HG03432 (cell line): ENCODE data around the gene CMTM6.

ENCODE experiments used
- ATAC-seq: cut with Tn5 transposase; IDR thresholded peaks from one replicate; pipeline ENCODE4 v1.9.1; 2021; ENCODE audit warnings: mild to moderate bottlenecking, moderate library complexity; ENCODE audit not compliant: unreplicated experiment

The CMTM6 gene

GRCh38 chr3:32448686-32449474 is 53.8 kb downstream of the CMTM6 start:
- ATAC-seq = no peak

GRCh38 chr3:32447865-32448400 is 54.7 kb downstream of the CMTM6 start:
- no peak for ATAC-seq

- no peak for ATAC-seq
Measured at GRCh38 chr3:32443478-32443877, 59.2 kb downstream of the CMTM6 start.

DNA sequence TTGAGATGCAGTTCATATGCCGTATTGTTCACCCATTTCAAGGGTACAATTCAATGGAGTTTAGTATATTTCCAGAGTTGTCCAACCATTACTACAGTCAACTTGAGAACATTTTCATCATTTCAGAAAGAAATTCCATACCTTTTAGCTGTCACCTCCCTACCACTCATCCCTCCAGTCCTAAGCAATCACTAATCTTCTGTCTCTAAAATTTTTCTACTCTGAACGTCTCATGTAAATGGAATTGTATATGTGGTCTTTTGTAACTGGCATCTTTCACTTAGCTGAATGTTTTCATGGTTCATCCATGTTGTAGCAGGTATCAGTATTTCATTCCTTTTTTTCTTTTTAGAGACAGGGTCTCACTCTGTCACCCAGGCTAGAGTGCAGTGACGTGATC is 59.9 kb downstream of the CMTM6 start:
- ATAC-seq = no peak

GRCh38 chr3:32440611-32441350 is 61.9 kb downstream of the CMTM6 start:
- no peak for ATAC-seq

DNA sequence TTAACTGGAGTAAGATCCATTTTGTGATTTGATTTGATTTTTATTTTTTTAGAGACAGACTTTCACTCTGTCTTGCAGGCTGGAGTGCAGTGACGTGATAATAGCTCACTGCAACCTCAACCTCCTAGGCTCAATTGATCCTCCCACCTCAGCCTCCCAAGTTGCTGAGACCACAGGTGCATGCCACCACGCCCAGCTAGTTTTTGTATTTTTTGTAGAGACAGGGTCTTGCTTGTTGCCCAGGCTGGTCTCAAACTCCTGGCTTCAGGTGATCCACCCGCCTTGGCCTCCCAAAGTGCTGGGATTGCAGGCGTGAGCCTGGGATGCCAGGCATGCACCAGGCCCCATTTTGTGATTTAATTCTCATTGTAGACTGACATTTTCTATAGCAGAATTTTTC is 63.2 kb downstream of the CMTM6 start:
- ATAC-seq = peak; percentile 32

DNA sequence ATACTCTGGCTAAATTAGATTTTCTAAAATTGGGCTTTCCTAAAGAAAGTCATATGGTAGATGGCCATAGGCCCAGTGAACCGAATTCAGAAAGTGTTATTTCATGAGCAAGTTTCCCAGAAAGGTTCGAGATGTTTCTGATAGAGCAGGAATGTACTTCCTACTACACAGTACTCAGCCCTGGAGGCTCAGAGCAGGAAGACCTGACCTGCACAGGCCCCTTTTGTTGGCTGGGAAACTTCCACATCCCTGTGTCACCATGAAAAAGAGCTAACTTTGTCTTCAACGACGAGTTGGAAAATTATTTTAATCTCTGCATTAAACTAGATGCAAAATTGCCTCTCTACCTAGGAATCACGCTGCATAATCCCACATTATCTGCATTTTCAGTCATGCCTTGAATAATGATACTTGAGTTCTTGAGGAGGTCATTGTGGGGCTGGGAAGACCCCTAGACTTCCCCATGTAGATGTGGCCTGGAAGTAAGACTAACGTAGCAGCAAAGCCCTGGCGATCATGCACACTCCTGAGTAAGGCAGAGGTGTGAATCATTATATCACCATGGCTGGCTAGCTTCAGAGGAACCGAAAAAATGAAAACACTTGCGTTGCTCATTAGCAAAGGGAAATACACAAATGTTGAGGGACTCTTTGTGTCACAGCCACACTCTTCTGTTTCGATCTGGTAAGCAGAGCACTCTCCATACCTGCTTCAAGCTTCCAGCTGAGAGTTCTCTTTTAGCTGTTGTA is 63.9 kb downstream of the CMTM6 start:
- ATAC-seq = peak; percentile 91

GRCh38 chr3:32437896-32438295 is 64.8 kb downstream of the CMTM6 start:
- ATAC-seq = no peak

- ATAC-seq = peak; percentile 34
Measured at GRCh38 chr3:32436816-32437189, 65.8 kb downstream of the CMTM6 start.

- no peak for ATAC-seq
Measured at GRCh38 chr3:32435911-32436815, 66.5 kb downstream of the CMTM6 start.

- no peak for ATAC-seq
Measured at GRCh38 chr3:32434206-32434605, 68.4 kb downstream of the CMTM6 start.

GRCh38 chr3:32432711-32433530 is 69.7 kb downstream of the CMTM6 start:
- ATAC-seq = peak; percentile 45

GRCh38 chr3:32432045-32432710 is 70.5 kb downstream of the CMTM6 start:
- no peak for ATAC-seq

DNA sequence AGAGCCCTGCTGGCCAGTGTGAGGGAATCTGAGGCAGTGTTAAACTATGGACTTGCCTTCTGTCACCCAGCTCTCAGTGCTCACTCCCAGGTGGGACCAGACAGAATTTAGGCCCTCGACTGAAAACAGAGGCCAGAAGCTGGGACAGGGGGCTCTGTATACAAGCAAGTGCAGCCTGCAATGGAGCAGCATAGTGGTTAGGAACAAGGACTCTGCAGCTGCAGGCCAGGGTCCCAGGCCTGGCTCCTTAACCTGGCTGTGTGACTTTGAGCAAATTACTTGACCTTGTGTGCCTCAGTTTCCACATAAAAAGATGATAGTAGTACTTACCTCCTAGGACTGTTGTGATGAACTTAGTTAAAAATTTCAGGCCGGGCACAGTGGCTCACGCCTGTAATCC is 71.2 kb downstream of the CMTM6 start:
- no peak for ATAC-seq
